ENCODE measurements around the gene SNX9.

Gene SNX9

GRCh38 chr6:157861184-157861583, 38.1 kb downstream of the SNX9 start:
- no peak for DNase-seq

DNA sequence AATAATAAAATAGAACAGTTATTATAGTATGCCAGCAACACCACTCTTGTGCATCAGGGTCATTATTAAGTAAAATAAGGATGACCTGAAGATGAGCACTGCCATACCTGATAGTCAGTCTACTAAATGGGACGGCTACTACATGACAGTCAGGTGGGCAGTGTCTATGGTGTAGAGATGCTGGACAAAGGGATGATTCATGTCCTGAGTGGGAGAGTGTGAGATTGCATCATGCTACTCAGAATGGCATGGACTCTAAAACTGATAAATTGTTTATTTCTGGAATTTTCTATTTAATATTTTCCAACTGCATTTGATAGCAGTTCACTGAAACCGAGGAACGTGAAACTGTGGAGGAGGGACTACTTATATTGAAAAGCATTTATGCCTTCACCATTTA, 38.8 kb downstream of the SNX9 start:
- DNase-seq: no peak

DNA sequence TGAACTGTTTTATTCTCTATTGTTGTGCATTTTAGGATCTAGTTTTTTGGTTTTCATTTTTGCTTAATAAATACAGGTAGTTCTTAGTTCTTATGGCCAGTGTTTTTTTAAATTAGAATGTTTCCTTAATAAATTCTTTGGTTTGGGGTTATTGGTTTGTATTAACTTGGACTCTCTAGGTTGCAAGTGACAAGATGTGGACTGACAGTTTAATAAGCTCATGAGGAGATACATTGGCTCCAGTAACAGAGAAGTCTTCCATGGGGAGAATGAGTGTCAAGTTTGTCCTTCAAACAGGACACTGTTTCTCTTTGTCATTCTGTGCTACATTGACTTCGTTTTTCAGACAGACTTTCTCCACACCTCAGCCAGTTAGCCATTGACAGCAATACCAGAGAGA, 39.7 kb downstream of the SNX9 start:
- no peak for DNase-seq

DNA sequence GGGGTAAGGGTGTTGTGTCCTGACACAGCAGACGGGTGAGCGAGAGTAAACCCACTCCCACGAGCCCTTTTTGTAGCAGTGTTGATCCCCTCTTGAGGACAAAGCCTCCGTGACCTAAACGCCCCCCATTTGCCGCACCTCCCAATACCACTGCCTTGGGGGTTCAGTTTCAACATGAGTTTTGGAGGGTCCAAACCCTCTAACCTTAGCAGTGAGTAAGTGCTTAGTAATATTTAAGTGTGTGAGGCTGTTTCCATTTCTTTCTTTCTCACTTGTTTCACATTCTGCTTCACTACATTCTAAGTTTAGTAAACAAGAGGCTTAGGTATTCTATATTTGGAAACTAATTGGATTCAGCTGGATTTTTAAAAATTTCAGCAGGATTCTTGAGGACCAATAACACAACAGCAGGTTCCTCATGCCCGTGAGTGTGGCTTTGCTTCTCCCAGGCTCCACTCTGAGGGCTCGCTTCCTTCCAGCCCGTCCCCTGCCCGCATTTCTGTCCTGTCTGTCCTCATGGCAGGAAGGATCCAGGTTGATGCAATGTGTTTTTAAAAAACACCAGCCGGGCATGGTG, 41.2 kb downstream of the SNX9 start:
- no peak for DNase-seq

GRCh38 chr6:157865249-157865648, 42.2 kb downstream of the SNX9 start:
- DNase-seq: no peak

DNA sequence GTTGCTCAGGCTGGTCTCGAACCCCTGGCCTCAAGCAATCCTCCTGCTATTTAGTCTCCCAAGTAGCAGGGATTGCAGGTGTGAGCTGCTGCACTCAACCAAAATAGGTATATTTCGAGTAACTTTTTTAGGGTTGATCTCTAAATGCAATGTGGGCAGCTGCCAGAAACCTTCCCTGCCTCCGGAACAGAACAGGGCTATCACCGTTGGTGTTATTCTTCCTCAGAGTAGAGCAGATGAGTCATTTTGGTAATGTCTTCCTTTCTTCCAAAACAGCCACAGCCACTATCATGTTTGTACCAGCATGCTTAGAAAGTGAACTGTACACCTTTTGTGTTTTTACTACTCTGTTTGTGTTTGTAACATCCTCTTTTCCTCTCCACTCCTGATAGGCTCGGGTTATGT, 44.1 kb downstream of the SNX9 start:
- no peak for DNase-seq

DNA sequence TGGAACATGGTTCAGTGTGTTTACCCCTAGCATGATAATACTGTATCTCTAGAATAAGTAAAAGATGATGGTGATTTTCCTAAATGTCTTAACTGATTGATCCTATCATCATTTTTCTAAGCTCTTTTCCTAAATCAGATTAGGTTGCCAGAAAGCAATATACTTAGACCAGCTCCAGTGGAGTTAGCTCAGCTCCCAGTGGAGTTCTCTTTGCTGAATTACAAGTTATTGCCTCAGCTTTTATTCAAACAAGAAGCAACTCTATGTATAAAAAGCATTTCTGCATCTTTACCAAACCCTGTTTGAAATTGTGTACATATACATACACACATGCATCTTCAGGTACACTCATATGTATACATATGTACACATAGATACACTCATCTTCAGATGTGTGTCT, 44.9 kb downstream of the SNX9 start:
- no peak for DNase-seq

- DNase-seq: no peak
Observed at GRCh38 chr6:157868835-157869234, 45.8 kb downstream of the SNX9 start.

- no peak for DNase-seq
Observed at GRCh38 chr6:157869673-157870302, 46.7 kb downstream of the SNX9 start.

DNA sequence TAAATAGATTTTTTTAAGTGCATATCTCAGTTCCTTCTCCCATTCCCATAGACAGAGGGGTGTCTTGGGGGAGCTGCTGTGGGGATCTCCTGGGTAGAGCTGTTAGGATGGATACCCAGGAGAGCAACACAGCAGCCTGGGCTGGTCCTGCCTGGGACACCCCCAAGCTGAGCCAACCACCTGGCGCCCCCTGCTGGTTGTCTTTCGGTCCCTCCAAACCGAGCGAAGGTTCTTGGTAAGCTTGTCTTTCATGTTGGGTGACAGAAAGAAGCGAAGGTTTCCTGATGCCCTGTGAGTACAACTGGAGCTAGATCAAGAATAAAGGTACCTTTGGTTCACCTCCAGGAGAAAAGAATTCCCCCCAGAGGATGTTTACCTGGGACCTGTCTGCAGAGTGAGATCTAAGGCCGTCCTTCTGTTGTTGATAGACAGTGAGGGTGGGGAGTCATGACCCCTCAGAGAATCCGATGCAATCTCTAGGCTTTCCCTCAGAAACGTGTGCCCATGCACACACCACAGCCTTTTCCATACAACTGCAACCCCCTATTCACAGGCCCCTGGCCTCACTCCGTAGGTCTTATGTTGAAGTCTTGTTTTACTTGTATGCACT, 50.8 kb downstream of the SNX9 start:
- DNase-seq: no peak

GRCh38 chr6:157877149-157877548, 54.1 kb downstream of the SNX9 start:
- DNase-seq: no peak

DNA sequence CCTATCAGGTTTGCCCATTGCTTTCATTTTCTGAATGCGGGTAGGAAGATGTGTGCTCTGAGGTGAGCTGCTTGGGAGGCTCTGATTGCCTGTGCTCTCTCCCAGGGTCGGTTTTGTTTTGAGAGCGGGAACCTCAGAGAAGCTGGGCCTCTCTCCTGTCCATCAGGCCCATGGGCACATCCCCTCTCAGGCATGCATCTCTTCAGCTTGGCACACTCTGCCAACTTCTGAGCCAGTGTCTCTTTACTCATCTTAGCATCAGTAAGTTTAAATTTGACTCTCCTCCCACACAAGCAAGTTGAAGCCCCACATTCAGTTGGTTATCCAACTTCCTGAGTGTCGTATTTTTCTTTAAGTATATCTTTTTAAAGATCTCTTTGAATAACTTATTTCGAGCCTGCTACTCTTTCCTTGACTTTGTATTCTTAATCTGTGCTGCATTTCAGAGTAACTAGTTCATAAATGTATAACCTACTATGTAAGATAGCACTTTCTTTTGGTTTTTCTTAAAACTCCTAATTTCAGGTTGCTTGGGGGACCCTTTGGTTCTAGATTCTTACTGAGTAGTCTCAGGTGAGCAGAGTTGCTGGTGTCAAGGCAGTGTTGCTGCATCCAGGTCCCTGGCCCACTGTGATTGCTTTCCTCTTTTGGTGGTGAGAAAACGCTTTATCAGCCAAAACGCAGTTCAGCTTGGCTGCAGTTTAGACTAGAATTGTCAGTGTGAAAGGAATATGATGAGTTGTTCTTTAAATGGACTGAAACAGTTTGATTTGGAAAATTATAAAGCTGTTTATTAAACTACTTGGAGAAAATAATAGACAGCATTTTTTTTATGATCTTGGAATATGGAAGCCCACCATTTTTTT, 54.8 kb downstream of the SNX9 start:
- DNase-seq: no peak

DNA sequence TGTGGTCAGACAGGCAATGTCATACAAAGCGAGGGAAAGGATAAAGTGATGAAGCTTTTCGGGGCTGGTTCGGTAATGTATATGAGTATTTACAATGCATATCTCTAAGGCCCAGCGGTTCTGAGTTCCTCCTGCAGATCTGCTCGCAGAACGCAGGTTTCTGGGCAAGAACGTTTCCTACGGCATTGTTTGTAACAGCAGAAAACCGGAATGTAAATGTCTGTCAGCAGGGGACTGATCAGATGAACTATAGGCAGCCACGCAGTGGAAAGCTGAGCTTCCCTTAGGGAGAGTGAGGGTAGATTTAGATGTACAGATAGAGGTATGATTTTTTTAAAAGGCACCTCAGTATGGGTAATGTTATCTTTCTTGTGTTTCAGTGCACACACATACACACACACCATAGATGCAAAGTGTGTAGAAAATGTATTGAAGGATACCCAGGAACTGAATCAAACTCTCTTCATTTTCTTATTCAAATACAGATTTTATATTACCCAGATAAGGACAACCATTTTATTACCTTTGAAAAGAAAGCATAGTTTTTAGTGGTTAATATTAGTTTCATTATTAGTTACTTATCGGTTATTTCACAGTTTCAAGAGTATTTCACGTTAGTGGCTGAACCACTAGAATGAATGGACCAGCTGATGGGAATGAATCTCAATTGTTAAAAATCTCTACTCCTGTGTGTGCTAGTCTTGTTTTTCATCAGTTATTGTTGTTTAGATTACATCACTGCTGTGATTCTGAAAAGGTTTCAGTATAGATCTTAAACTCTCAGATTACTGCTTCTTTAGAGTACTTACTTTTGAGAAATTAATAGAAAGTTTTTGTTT, 56.2 kb downstream of the SNX9 start:
- no peak for DNase-seq

DNA sequence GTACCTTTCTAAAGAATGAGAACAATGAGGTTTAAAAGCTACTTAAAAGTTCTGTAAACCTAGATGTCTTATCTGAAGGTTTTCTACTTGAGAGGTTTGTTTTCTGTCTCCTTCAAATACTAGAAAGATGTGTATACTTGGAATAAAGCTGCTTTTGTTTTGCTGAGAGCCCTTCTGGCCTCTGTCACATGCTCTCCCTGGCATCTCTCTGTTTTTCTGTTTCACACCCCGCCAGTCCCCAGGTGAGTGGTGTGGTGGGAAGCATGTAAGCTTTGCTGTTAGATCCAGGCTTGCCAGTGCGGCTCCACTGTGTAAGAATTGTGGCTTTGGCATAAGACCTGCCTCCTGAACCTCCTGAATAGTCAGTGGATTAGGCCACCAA, 56.8 kb downstream of the SNX9 start:
- peak; percentile 63 for DNase-seq

DNA sequence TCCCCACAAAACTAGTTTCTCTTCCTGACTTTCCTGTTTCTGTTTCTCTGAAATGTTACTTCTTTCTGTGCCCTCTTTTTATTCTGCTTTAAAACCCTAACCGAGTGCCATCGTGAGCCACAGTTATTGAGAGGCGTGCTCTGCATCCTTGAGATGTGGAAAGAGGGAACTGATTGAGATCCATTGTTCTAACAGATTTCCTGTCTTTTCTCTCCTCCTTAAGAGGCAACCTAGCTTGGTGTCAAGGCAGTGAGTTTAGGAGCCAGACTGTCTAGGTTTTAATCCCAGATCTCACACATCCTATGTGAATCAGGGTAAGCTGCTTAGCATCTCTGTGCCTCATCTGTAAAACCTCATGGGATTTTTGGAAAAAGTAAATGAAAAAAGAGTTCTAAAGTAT, 57.5 kb downstream of the SNX9 start:
- DNase-seq: no peak

DNA sequence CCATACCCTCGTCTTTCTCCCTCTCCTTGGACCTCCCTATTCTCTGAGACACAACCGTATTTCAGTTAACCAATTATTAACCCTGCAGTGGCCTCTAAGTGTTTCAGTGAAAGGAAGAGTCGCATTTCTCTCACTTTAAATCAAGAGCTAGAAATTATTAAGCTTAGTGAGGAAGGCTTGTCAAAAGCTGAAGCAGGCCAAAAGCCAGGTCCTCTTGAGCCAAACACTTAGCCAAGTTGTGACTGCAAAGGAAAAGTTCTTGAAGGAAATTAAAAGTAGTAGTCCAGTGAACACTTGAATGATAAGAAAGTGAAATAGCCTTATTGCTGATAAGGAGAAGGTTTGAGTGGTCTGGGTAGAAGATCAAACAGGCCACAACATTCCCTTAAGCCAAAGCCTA, 58.3 kb downstream of the SNX9 start:
- no peak for DNase-seq

DNA sequence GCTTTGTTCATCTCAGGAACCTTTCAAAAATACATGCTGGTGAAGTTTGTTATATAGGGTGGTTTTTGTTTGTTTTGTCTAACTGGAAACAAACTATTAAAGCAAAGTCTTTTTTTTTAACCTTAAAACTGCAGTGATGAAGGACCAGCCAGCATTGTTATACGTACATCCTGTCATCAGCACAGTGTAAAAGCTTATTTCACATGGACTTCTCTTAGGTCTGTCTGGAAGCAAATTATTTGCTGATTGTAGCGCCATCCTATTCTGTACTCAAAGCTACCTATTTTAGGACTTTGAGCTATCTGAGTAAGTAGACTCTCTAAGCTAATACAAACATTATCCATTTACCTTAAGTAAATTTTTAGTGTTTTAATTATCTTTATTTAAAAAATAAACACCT, 61.7 kb downstream of the SNX9 start:
- DNase-seq: no peak

GRCh38 chr6:157885211-157885788, 62.3 kb downstream of the SNX9 start:
- no peak for DNase-seq

- DNase-seq: no peak
Observed at GRCh38 chr6:157885876-157886275, 62.8 kb downstream of the SNX9 start.

- DNase-seq: no peak
Observed at GRCh38 chr6:157887892-157888291, 64.8 kb downstream of the SNX9 start.

DNA sequence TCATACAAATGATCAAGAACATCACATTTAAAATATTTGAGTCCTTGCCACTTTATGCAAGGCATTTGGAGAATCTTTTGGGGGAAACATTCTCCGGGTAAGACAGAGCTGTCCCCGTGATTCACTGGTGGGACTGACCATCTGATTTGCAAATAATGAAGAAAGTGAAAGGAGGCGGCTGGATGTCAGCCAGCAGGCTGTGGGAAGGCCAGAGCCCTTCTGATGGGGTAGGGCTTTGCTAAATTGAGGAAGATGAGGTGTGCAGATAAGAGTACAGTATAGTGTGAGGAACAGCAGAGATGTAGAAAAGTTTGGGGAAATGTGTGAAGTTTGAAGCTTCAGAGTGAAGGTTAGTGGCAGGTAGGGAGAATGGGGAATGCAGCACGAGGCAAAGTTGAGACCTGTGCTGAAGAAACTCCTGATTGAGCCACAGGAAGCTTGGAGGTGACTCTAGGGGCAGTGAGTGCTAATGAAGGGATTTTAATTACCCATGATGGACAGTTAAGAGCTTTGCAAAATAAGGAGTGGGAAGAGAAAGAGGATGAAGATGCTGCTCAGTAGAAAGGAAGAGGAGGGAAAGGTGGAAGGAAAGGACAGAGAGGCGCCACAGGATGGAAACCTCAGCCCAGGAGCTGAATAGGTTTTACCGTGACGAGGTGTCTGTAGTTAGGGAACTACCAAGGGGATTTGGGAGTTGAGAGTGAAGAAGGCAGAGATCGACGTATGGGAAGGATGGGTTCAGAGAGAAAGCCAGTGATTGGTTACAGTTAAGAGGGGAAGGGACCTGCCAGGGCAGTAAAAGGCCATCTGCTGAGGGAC, 68.7 kb downstream of the SNX9 start:
- no peak for DNase-seq
